ENCODE measurements around the gene MAGI1. TPM values are rescaled to one million over a fixed set of nuclear protein-coding genes. Genes with fewer than 3 reads are reported as not detected.

MAGI1 gene
- total RNA-seq, 1 donor from 2014 or later: not detected

DNA sequence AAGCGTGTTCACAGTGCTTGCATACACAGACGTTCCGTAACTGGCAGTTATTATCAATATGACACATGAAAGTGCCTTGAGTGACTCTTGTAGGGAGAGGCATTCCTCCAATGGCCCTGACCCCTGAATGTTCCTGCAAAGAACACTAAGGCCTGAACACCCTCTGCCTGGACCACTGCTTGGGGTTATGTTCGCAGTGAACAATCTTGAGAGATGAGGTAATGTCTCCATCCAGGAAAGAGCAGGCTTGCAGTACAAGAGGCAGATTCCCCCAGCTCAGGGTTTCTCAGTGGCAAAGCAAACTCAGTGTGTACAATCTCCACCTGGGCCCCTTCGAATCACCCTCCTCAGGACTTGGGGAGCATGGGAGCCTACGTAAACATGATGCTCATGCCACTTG, 324.6 kb downstream of the MAGI1 start:
- Mint-ChIP-seq H3K27ac (no peak overlapping the region), H3K36me3 (ENCODE audit: low read depth) (no peaks in the 10 kb centered on the region), H3K27me3 (no peaks in the 10 kb centered on the region), H3K4me3 (no peak overlapping the region), H3K9me3 (no peaks in the 10 kb centered on the region), H3K4me1 (no peaks in the 10 kb centered on the region)
- ATAC-seq (ENCODE audit: low read depth): no peak
- ChIA-PET POLR2A (no interaction called here), CTCF (no interaction called here)
- TF ChIP-seq, protein P1, sequence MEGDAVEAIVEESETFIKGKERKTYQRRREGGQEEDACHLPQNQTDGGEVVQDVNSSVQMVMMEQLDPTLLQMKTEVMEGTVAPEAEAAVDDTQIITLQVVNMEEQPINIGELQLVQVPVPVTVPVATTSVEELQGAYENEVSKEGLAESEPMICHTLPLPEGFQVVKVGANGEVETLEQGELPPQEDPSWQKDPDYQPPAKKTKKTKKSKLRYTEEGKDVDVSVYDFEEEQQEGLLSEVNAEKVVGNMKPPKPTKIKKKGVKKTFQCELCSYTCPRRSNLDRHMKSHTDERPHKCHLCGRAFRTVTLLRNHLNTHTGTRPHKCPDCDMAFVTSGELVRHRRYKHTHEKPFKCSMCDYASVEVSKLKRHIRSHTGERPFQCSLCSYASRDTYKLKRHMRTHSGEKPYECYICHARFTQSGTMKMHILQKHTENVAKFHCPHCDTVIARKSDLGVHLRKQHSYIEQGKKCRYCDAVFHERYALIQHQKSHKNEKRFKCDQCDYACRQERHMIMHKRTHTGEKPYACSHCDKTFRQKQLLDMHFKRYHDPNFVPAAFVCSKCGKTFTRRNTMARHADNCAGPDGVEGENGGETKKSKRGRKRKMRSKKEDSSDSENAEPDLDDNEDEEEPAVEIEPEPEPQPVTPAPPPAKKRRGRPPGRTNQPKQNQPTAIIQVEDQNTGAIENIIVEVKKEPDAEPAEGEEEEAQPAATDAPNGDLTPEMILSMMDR (IDR thresholded peaks at IDR 0.05): no peak
- DNase-seq: no peak
- intact Hi-C loops (cut with micrococcal nuclease): no loop called here

GRCh38 chr3:65713016-65713415, 325.7 kb downstream of the MAGI1 start:
- no peak for DNase-seq
- no peaks in the 10 kb centered on the region for H3K4me1 Mint-ChIP-seq
- CTCF ChIA-PET: no interaction called here

GRCh38 chr3:65712140-65712539, 326.6 kb downstream of the MAGI1 start:
- intact Hi-C loops (cut with micrococcal nuclease): no loop called here
- Mint-ChIP-seq H3K9me3 (no peaks in the 10 kb centered on the region), H3K4me1 (no peaks in the 10 kb centered on the region), H3K27me3 (no peaks in the 10 kb centered on the region), H3K4me3 (no peak overlapping the region), H3K27ac (no peak overlapping the region), H3K36me3 (ENCODE audit: low read depth) (no peaks in the 10 kb centered on the region)
- CTCF ChIA-PET: no interaction called here
- TF ChIP-seq, protein P1 (IDR thresholded peaks at IDR 0.05): no peak
- POLR2A ChIA-PET: no interaction called here
- ATAC-seq (ENCODE audit: low read depth) (no peak), DNase-seq (no peak)

More at GRCh38 chr3:65713016-65713415, 325.7 kb downstream of the MAGI1 start:
- TF ChIP-seq, protein P1 (IDR thresholded peaks at IDR 0.05): no peak
- intact Hi-C loops (cut with micrococcal nuclease): no loop called here
- POLR2A ChIA-PET: no interaction called here
- H3K27ac Mint-ChIP-seq: no peak overlapping the region
- no peak for ATAC-seq (ENCODE audit: low read depth)
- no peaks in the 10 kb centered on the region for H3K9me3 Mint-ChIP-seq
- H3K36me3 Mint-ChIP-seq (ENCODE audit: low read depth): no peaks in the 10 kb centered on the region
- no peaks in the 10 kb centered on the region for H3K27me3 Mint-ChIP-seq
- no peak overlapping the region for H3K4me3 Mint-ChIP-seq

- H3K27ac Mint-ChIP-seq: no peak overlapping the region
- ATAC-seq (ENCODE audit: low read depth): no peak
These were observed 331.7 kb downstream of the MAGI1 start for GRCh38 chr3:65706776-65707568.

GRCh38 chr3:65706301-65706700, 332.4 kb downstream of the MAGI1 start:
- POLR2A ChIA-PET: no interaction called here
- CTCF ChIA-PET: no interaction called here
- DNase-seq (no peak), ATAC-seq (ENCODE audit: low read depth) (no peak)
- no peak overlapping the region for H3K27ac Mint-ChIP-seq
- TF ChIP-seq, protein P1 (IDR thresholded peaks at IDR 0.05): no peak
- H3K4me1 Mint-ChIP-seq: no peaks in the 10 kb centered on the region
- H3K27me3 Mint-ChIP-seq: no peaks in the 10 kb centered on the region
- no peak overlapping the region for H3K4me3 Mint-ChIP-seq
- H3K9me3 Mint-ChIP-seq: no peaks in the 10 kb centered on the region
- H3K36me3 Mint-ChIP-seq (ENCODE audit: low read depth): no peaks in the 10 kb centered on the region
- intact Hi-C loops (cut with micrococcal nuclease): no loop called here

More at GRCh38 chr3:65706776-65707568, 331.7 kb downstream of the MAGI1 start:
- Mint-ChIP-seq H3K9me3 (no peaks in the 10 kb centered on the region), H3K36me3 (ENCODE audit: low read depth) (no peaks in the 10 kb centered on the region), H3K27me3 (no peaks in the 10 kb centered on the region), H3K4me1 (no peaks in the 10 kb centered on the region), H3K4me3 (no peak overlapping the region)
- TF ChIP-seq, protein P1 (IDR thresholded peaks at IDR 0.05): no peak
- ChIA-PET CTCF (no interaction called here), POLR2A (no interaction called here)
- DNase-seq: no peak
- intact Hi-C loops (cut with micrococcal nuclease): no loop called here

All from activated B cell treated with CpG ODN at 0.5 μM for 24 hours (primary cell).